MM.1S (cell line): Measurements from ENCODE around the gene CTNNBL1.

ENCODE experiments used
- CTCF ChIP-seq: fragments of 300-600 bp; sonication (generic); IDR thresholded peaks from 2 replicates; pipeline ENCODE4 v1.5.1; 2016; ENCODE audit warnings: antibody characterized with exemption, low read length, mixed read lengths
- EZH2 ChIP-seq: fragments of 300-600 bp; sonication (generic); optimal IDR thresholded peaks from 2 replicates; pipeline ENCODE3; 2017; ENCODE audit warnings: low read depth, mild to moderate bottlenecking, antibody characterized with exemption, low read length, mixed read lengths

- TF ChIP-seq EZH2 (no peak), CTCF (no peak)
These were observed 27.9 kb downstream of the CTNNBL1 start for GRCh38 chr20:37721751-37722150.
